ENCODE data around the gene PHAX.
"Not testable (repeated sequence)": the region's sequence is repeated elsewhere in the genome, so short reads cannot be mapped to it uniquely, and the experiment has no call there.

- not testable (repeated sequence) for TF ChIP-seq CTCF, MYC (IDR thresholded peaks at IDR 0.05; ENCODE audit: low read depth, low read length)
Observed at GRCh38 chr5:126649709-126650108, 49.0 kb downstream of the PHAX start.
